ENCODE data around the gene IL10RB. TPM values are rescaled to one million over a fixed set of nuclear protein-coding genes. Genes with fewer than 3 reads are reported as not detected.
A peak's percentile ranks its signal among the peaks of the same experiment; 100 is the strongest.

Gene IL10RB
- total and polyA plus RNA-seq, 2 of the 13 experiments (the other 11 are each of a cell fraction or from before 2014, with no cell fraction given), result 17.4 to 18.2 TPM

GRCh38 chr21:33324291-33325221 is 58.4 kb downstream of the IL10RB start, which contains the start of gene IFNAR1 (continued):
- peak; percentile 82; the same call in 1 of the 2 replicates for TF ChIP-seq THAP9 (CRISPR knock-in tag; IDR thresholded peaks at IDR 0.05; ENCODE audit: borderline replicate concordance)
- no peak for TF ChIP-seq SP2 (CRISPR knock-in tag; IDR thresholded peaks at IDR 0.05)
- peak; percentile 90; the same call in 1 of the 2 replicates for TF ChIP-seq ZNF556 (CRISPR knock-in tag; IDR thresholded peaks at IDR 0.05; ENCODE audit: borderline replicate concordance)
- peak; percentile 68; the same call in 1 of the 2 replicates for TF ChIP-seq ZBTB10 (CRISPR knock-in tag; IDR thresholded peaks at IDR 0.05; ENCODE audit: borderline replicate concordance)
- no peak for TF ChIP-seq SRSF4 (IDR thresholded peaks at IDR 0.05; ENCODE audit: low read depth, low read length, poor library complexity, severe bottlenecking)
- 0 out of 2 replicates have a peak, but pooled peaks have one; percentile 38 for TF ChIP-seq KLF15 (CRISPR knock-in tag; IDR thresholded peaks at IDR 0.05; ENCODE audit: borderline replicate concordance)
- peak; percentile 83 for TF ChIP-seq UBTF (CRISPR knock-in tag; IDR thresholded peaks at IDR 0.05)
- no peak for TF ChIP-seq TGIF2 (CRISPR knock-in tag; IDR thresholded peaks at IDR 0.05)
- no peak for TF ChIP-seq ZNF562 (CRISPR knock-in tag; IDR thresholded peaks at IDR 0.05; ENCODE audit: borderline replicate concordance)
- peak; percentile 83 for TF ChIP-seq ZNF263 (CRISPR knock-in tag; IDR thresholded peaks at IDR 0.05)
- peak; percentile 82 for TF ChIP-seq POLR2G (IDR thresholded peaks at IDR 0.05; ENCODE audit: low read depth, low read length)
- no peak for TF ChIP-seq TRAFD1 (CRISPR knock-in tag; IDR thresholded peaks at IDR 0.05; ENCODE audit: borderline replicate concordance)
- peak; percentile 73 for TF ChIP-seq HNRNPK (IDR thresholded peaks at IDR 0.05; ENCODE audit: low read depth, low read length, poor library complexity, severe bottlenecking)
- peak; percentile 72 for TF ChIP-seq TARDBP (CRISPR knock-in tag; IDR thresholded peaks at IDR 0.05)
- peak; percentile 39 for TF ChIP-seq CTCF (CRISPR knock-in tag; IDR thresholded peaks at IDR 0.05)
